RWPE1 (cell line): Measurements from ENCODE around the gene ADAMTS14.

Experiments used
- CTCF ChIA-PET: fragments of 350-600 bp; sonication (Branson Sonifier 250); formaldehyde crosslinking; extraction: SDS; loops from one replicate; lab custom pipeline; 2021; lab: Yijun Ruan, JAX
- POLR2A ChIA-PET: fragments of 400-600 bp; formaldehyde crosslinking; extraction: SDS; loops from one replicate; lab custom pipeline; 2020; ENCODE audit warnings: antibody characterized with exemption; ENCODE audit not compliant: low non-redundant PET; lab: Yijun Ruan, JAX
- DNase-seq: peaks from one replicate; pipeline ENCODE4 v3.0.0; 2012; ENCODE audit warnings: low spot score
- H3K27ac ChIP-seq: fragments of 450-650 bp; 2 replicates; pipeline ENCODE4 v1.5.1; 2017
- CTCF ChIP-seq: fragments of 450-650 bp; conservative IDR thresholded peaks from 2 replicates; pipeline ENCODE4 v1.5.1; 2017; ENCODE audit warnings: low read depth, mild to moderate bottlenecking

The ADAMTS14 gene

DNA sequence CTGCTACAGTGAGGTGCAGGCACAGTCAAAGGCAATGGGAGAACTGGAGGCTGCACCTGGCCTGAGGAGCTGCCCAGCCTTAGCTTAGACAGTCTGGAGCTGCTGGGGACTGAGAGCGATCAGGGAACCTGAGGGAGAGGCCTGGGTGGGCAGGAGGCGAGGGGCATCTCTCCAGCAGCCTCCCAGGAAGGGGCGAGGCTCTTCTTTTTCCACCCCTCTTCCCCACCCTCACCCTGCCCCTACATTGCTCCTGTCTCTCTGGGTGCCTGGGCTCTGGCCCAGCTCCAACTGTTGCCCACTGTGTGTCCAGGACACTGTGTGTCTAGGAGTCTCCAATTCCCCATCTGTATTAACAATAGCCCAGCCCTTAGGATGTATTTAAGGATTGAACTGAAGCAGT, 76.0 kb downstream of the ADAMTS14 start:
- no peak for TF ChIP-seq CTCF
- H3K27ac ChIP-seq: no peak overlapping the region
- ChIA-PET POLR2A (no interaction called here), CTCF (interaction anchor here (0.6 to 0.8 kb wide), 2 partner anchors 11 to 178 kb away, joined by 3 read pairs; no protein-coding TSS in a partner anchor)
- no peak for DNase-seq

GRCh38 chr10:70748801-70749573, 76.7 kb downstream of the ADAMTS14 start:
- POLR2A ChIA-PET: no interaction called here
- no peak for TF ChIP-seq CTCF
- H3K27ac ChIP-seq: no peak overlapping the region
- no peak for DNase-seq
- CTCF ChIA-PET: interaction anchor here (0.8 kb wide), 1 partner anchor 10 kb away, joined by 3 read pairs; no protein-coding TSS in a partner anchor

- ChIA-PET POLR2A (no interaction called here), CTCF (interaction anchor here (0.6 to 1.4 kb wide), 2 partner anchors 200 to 223 kb away, joined by 3 read pairs; no protein-coding TSS in a partner anchor)
- no peak overlapping the region for H3K27ac ChIP-seq
- no peak for TF ChIP-seq CTCF
- DNase-seq: no peak
Measured at GRCh38 chr10:70749756-70750155, 77.5 kb downstream of the ADAMTS14 start.

- TF ChIP-seq CTCF: no peak
- no peak for DNase-seq
- CTCF ChIA-PET: interaction anchor here (0.6 to 1.4 kb wide), 2 partner anchors 200 to 223 kb away, joined by 3 read pairs; no protein-coding TSS in a partner anchor
- H3K27ac ChIP-seq: no peak overlapping the region
- POLR2A ChIA-PET: no interaction called here
Measured at GRCh38 chr10:70750156-70750703, 77.9 kb downstream of the ADAMTS14 start.

GRCh38 chr10:70751356-70751755, 79.0 kb downstream of the ADAMTS14 start:
- TF ChIP-seq CTCF: no peak
- DNase-seq: no peak
- CTCF ChIA-PET: no interaction called here
- H3K27ac ChIP-seq: no peak overlapping the region
- POLR2A ChIA-PET: no interaction called here

- no peak for TF ChIP-seq CTCF
- no peak for DNase-seq
- ChIA-PET CTCF (no interaction called here), POLR2A (no interaction called here)
- H3K27ac ChIP-seq: no peak overlapping the region
Measured at GRCh38 chr10:70751991-70752390, 79.7 kb downstream of the ADAMTS14 start.
